H1 (cell line): Measurements from ENCODE around the gene SELPLG. TPM values are rescaled to one million over a fixed set of nuclear protein-coding genes. Genes with fewer than 3 reads are reported as not detected.

ENCODE experiments used
- CTCF ChIP-seq, 3 experiments: IDR thresholded peaks; 1 replicate in 2 of 3; 2 replicates in 1 of 3; pipeline versions ENCODE4 v1.5.1 to v1.6.1; 2011; ENCODE audit warnings: low read length in 3 of 3, mild to moderate bottlenecking in 3 of 3, inconsistent platforms in 2 of 3, low read depth in 1 of 3, moderate library complexity in 1 of 3; ENCODE audit not compliant: insufficient read depth in 1 of 3; ENCODE audit errors: control extremely low read depth in 1 of 3
- polyA plus RNA-seq, 7 experiments: library from polyadenylated mRNA; depleted of rRNA in 3 of 7; stranded (reverse) in 5 of 7; unstranded in 2 of 7; fragments of >200 nt in 5 of 7; fragments of 200-250 nt in 2 of 7; gene quantifications; 1 replicate in 5 of 7; 2 replicates in 1 of 7; 4 replicates in 1 of 7; pipeline versions ENCODE4 v1.2.1 to v1.2.3, GENCODE V29; 2011 to 2013; ENCODE audit warnings: missing spikeins in 2 of 7, mixed read lengths in 2 of 7
- total RNA-seq: library from RNA; stranded (reverse); fragmentation: NEBNext Ultra II Directional; extraction: Animal tissue kit (Norgen Biotek cat#: 25700); gene quantifications from 2 replicates; pipeline ENCODE4 v1.2.1, GENCODE V29; 2021

The SELPLG gene
- total and polyA plus RNA-seq, 2 of the 8 experiments (the other 6 are each of a cell fraction or from before 2014, with no cell fraction given): 0.18 TPM; not detected in 1

DNA sequence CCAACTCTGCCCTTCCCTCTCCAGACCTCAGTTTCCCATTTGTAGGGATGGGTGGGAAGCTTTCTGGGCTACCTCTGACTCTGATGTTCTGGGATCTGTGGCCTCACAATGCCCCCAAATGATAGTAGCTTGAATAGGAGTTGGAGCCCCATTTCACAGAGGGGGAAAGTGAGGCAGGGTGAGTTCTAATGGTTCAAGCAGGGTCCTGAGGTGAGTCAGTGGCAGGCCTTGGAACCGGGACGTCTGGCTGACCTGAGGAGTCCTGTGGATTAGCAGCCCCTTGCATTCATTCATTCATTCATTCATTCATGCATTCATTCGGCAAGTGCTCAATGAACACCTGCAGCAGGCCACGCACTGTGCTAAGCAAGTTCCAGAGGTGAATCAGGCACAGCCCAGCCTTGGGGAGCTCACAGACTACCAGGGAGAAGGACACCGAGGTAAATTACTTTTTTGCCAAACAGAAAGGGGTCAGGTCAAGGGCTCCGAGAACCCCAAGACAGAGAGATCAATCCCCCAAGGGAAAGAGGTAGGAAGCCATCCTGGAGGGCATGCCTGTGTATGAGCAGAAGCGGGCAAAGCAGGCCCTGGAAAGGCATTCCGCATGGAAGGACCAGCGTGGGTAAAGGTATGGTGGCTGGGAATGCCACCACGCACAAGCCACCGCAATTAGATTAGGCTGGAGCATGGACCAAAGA is 35.0 kb downstream of the SELPLG start (continued):
- TF ChIP-seq CTCF (IDR thresholded peaks at IDR 0.05; ENCODE audit: control extremely low read depth in 1 of 3, insufficient read depth in 1 of 3, low read depth in 1 of 3, low read length in 3 of 3): no peak
